Stimulated activated CD4-positive, alpha-beta T cell treated with anti-CD3 and anti-CD28 coated beads, TNF-alpha, amount 100 ng/mL, for 24 hours (primary cell): ENCODE data around the gene MEST.
"Not testable (repeated sequence)": the region's sequence is repeated elsewhere in the genome, so short reads cannot be mapped to it uniquely, and the experiment has no call there.

Experiments used
- DNase-seq, 3 experiments: peaks; one replicate each; pipeline ENCODE4 v3.0.0-alpha.2; 2020; ENCODE audit warnings: low read depth in 3 of 3

MEST gene

GRCh38 chr7:130521258-130521951, 29.5 kb downstream of the MEST start:
- no peak for DNase-seq

GRCh38 chr7:130523519-130524125, 31.7 kb downstream of the MEST start:
- DNase-seq = not testable (repeated sequence)

DNA sequence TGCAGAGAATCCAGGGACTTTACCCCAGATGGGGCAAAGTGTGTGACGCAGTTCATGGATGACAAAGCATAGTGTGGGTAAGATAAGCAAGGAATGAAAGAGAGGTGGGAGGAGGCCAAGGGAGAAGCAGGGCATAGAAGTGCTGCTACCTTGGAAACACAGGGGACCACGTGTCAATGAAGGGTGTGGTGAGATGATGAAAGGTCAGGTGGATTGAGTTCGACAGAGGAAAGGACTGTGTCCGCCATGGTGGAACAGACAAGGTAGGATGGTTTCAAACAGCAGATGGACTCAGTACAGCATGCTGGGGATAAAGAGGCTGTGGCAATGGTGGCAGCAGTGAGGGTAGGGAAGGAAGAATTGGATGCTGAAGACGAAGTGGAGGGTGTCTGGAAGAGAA, 32.7 kb downstream of the MEST start:
- DNase-seq = no peak

- DNase-seq = not testable (repeated sequence)
These were observed 36.0 kb downstream of the MEST start for GRCh38 chr7:130527752-130528355.

DNA sequence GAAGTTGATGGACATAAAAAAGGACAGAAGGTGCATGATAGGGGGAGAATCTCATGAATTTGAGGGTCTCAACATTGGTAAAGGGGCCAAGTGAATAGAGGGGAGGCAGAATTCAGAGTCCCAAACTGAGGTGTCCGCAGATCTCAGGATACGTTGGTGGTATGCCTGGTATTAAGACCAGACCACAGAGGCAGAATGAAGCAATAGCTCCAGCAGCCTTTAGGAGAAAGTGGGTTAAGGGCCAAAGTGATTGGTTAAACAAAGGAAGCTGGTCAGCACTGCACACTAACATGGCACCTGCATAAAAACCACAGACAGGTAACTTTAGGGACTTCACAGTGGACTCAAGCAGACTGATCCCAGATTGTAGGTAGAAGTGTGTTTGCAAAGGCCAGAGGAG, 37.5 kb downstream of the MEST start:
- no peak for DNase-seq

DNA sequence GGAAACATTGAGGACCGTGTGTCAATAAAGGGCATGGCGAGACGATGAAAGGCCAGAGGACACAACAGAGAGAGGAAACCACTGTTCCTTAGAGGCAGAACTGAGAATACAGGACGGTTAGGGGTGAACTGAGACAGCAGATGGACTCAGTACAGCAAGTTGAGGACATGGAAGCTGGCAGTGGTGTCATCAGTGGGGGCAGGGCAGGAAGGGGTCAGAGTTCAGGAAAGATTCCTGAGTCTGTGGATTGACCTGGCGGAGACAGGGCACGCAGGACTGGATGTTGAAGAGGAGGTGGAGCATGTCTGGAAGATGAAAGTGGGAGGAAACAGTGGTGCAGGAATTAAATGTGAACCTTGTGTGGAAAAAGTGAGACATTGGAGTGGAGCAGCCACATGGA, 46.0 kb downstream of the MEST start:
- DNase-seq = not testable (repeated sequence)

GRCh38 chr7:130541287-130541686, 49.4 kb downstream of the MEST start:
- not testable (repeated sequence) for DNase-seq

- DNase-seq = not testable (repeated sequence)
These were observed 50.4 kb downstream of the MEST start for GRCh38 chr7:130542297-130542696.

DNA sequence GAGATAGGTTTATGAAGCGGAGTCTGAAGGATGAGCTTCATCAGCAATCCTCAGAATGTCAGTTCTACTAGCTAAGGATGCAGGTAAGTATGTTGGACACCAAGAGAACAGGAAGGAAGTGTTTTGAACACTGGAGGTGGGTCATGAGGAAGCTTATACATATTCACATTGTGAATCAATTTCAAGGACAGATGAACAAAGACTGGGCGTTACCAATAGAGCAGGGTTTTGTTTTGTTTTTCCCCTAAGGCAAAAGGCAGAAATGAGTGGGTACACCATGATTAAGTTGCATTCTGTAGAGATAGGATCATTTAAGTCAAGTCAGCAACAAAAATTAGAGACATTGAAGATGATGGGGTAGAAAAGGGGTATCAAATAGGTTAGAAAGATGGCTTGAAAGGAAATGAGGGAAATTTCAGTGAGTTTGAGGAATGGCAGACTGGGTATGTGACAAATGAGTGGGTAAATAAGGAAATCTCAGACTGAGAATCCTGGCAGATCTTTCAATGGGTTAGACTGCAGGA, 51.7 kb downstream of the MEST start:
- DNase-seq = no peak

- DNase-seq = no peak
These were observed 52.5 kb downstream of the MEST start for GRCh38 chr7:130544356-130544755.

GRCh38 chr7:130553398-130554029, 61.6 kb downstream of the MEST start:
- no peak for DNase-seq

- DNase-seq = no peak
These were observed 62.6 kb downstream of the MEST start for GRCh38 chr7:130554481-130554880.
